Mesenchymal stem cell (in vitro differentiated cells and primary cell): ENCODE data around the gene TAS1R2.
A peak's percentile ranks its signal among the peaks of the same experiment; 100 is the strongest.

Experiments used
- DNase-seq: peaks from one replicate; pipeline ENCODE4 v3.0.0-alpha.2; 2013
- H2AFZ ChIP-seq: one replicate; pipeline ENCODE4 v1.6.1; 2013; ENCODE audit warnings: low read depth, mild to moderate bottlenecking, control low read depth, inconsistent platforms, low read length, moderate library complexity
- H2AK5ac ChIP-seq: 2 replicates; pipeline ENCODE4 v1.6.1; 2013; ENCODE audit warnings: low read length, moderate library complexity, mild to moderate bottlenecking, inconsistent platforms; ENCODE audit not compliant: severe bottlenecking
- H2BK120ac ChIP-seq: one replicate; pipeline ENCODE4 v1.6.1; 2013; ENCODE audit warnings: low read depth, mild to moderate bottlenecking, inconsistent platforms, low read length, moderate library complexity
- H2BK12ac ChIP-seq, 2 experiments: one replicate each; pipeline ENCODE4 v1.6.1; 2013; ENCODE audit warnings: inconsistent platforms in 2 of 2, low read length in 2 of 2, mild to moderate bottlenecking in 2 of 2, moderate library complexity in 2 of 2, control low read depth in 1 of 2
- H2BK15ac ChIP-seq: one replicate; pipeline ENCODE4 v1.6.1; 2013; ENCODE audit warnings: mild to moderate bottlenecking, low read depth, inconsistent platforms; ENCODE audit not compliant: poor library complexity, severe bottlenecking
- H2BK5ac ChIP-seq: 2 replicates; pipeline ENCODE4 v1.6.1; 2013; ENCODE audit warnings: low read depth, mild to moderate bottlenecking, low read length, control low read depth, inconsistent platforms; ENCODE audit not compliant: poor library complexity, severe bottlenecking
- H3K14ac ChIP-seq, 2 experiments: one replicate each; pipeline ENCODE4 v1.6.1; 2013; ENCODE audit warnings: inconsistent platforms in 2 of 2, low read length in 2 of 2, control low read depth in 1 of 2, mild to moderate bottlenecking in 1 of 2, moderate library complexity in 1 of 2
- H3K18ac ChIP-seq, 2 experiments: one replicate each; pipeline ENCODE4 v1.6.1; 2013; ENCODE audit warnings: inconsistent platforms in 2 of 2, low read length in 2 of 2, control low read depth in 1 of 2, low read depth in 1 of 2, mild to moderate bottlenecking in 1 of 2
- H3K23ac ChIP-seq, 2 experiments: one replicate each; pipeline ENCODE4 v1.6.1; 2013; ENCODE audit warnings: inconsistent platforms in 2 of 2, low read length in 2 of 2, mild to moderate bottlenecking in 2 of 2, moderate library complexity in 2 of 2, control low read depth in 1 of 2
- H3K27ac ChIP-seq: 2 replicates; pipeline ENCODE4 v1.5.1; 2013; ENCODE audit warnings: mild to moderate bottlenecking, moderate library complexity, low read length, control low read depth, inconsistent platforms; ENCODE audit not compliant: poor library complexity, severe bottlenecking
- H3K27me3 ChIP-seq, 2 experiments: 2 replicates each; pipeline versions ENCODE4 v1.6.1 to v1.7.0; 2013; ENCODE audit warnings: low read length in 2 of 2, mild to moderate bottlenecking in 2 of 2, moderate library complexity in 2 of 2, control low read depth in 1 of 2, inconsistent platforms in 1 of 2; ENCODE audit not compliant: control insufficient read depth in 1 of 2, insufficient read depth in 1 of 2
- H3K36me3 ChIP-seq, 2 experiments: 2 replicates each; pipeline versions ENCODE4 v1.6.1 to v1.7.0; 2013; ENCODE audit warnings: low read length in 2 of 2, control low read depth in 1 of 2, inconsistent platforms in 1 of 2, low read depth in 1 of 2, mild to moderate bottlenecking in 1 of 2; ENCODE audit not compliant: insufficient read depth in 2 of 2, control insufficient read depth in 1 of 2
- H3K4ac ChIP-seq, 2 experiments: one replicate each; pipeline ENCODE4 v1.6.1; 2013; ENCODE audit warnings: inconsistent platforms in 2 of 2, low read length in 2 of 2, mild to moderate bottlenecking in 2 of 2, moderate library complexity in 2 of 2, control low read depth in 1 of 2, low read depth in 1 of 2
- H3K4me1 ChIP-seq: 2 replicates; pipeline ENCODE4 v1.6.1; 2013; ENCODE audit warnings: low read depth, low read length, control low read depth; ENCODE audit not compliant: control insufficient read depth, insufficient read depth
- H3K4me2 ChIP-seq: 2 replicates; pipeline ENCODE4 v1.6.1; 2013; ENCODE audit warnings: low read length, mild to moderate bottlenecking, inconsistent platforms; ENCODE audit not compliant: poor library complexity, severe bottlenecking
- H3K4me3 ChIP-seq, 2 experiments: 2 replicates each; pipeline versions ENCODE4 v1.5.1 to v1.7.0; 2013; ENCODE audit warnings: low read length in 2 of 2, mild to moderate bottlenecking in 2 of 2, control low read depth in 1 of 2, low read depth in 1 of 2; ENCODE audit not compliant: insufficient read depth in 1 of 2
- H3K79me1 ChIP-seq: replicated peaks from 2 replicates; pipeline ENCODE4 v1.6.1; 2013; ENCODE audit warnings: mild to moderate bottlenecking, control low read depth, low read length, inconsistent platforms; ENCODE audit not compliant: poor library complexity, severe bottlenecking
- H3K9ac ChIP-seq: 2 replicates; pipeline ENCODE4 v1.7.0; 2013; ENCODE audit warnings: mild to moderate bottlenecking, low read length, moderate library complexity
- H3K9me3 ChIP-seq: 2 replicates; pipeline ENCODE4 v1.7.0; 2013; ENCODE audit warnings: mild to moderate bottlenecking, low read length; ENCODE audit not compliant: control insufficient read depth
- H4K8ac ChIP-seq: one replicate; pipeline ENCODE4 v1.6.1; 2013; ENCODE audit warnings: inconsistent platforms, mild to moderate bottlenecking, low read length, moderate library complexity
- H4K91ac ChIP-seq: one replicate; pipeline ENCODE4 v1.6.1; 2013; ENCODE audit warnings: mild to moderate bottlenecking, low read length, inconsistent platforms
- WGBS: methylation state at CpG from one replicate; pipeline ENCODE4 v1.1.7; 2013; ENCODE audit warnings: mixed read lengths; 5-methylcytosine and 5-hydroxymethylcytosine counted together

The TAS1R2 gene

GRCh38 chr1:18884419-18884717 is 24.9 kb upstream of the TAS1R2 start:
- H2BK12ac ChIP-seq: no peak overlapping the region
- H2BK120ac ChIP-seq: no peak overlapping the region
- no peaks in the 10 kb centered on the region for H3K9me3 ChIP-seq
- H3K4me3 ChIP-seq: no peak overlapping the region
- H3K9ac ChIP-seq: no peak overlapping the region
- H2AK5ac ChIP-seq: no peak overlapping the region
- H3K36me3 ChIP-seq: peaks cover 6 to 54% of the 10 kb centered on the region in 2 experiments
- H3K79me1 ChIP-seq: no peaks in the 10 kb centered on the region
- H3K27me3 ChIP-seq: no peaks in the 10 kb centered on the region
- H3K4me1 ChIP-seq: peaks cover 12% of the 10 kb centered on the region
- 69% methylated on average over 4 of the region's 4 CpGs for WGBS
- H3K4me2 ChIP-seq: no peak overlapping the region
- no peak overlapping the region for H2BK5ac ChIP-seq
- H3K18ac ChIP-seq: no peak overlapping the region
- H3K14ac ChIP-seq: no peak overlapping the region
- DNase-seq: no peak
- H3K23ac ChIP-seq: no peak overlapping the region
- no peak overlapping the region for H4K8ac ChIP-seq
- H2AFZ ChIP-seq: no peak overlapping the region
- H3K27ac ChIP-seq: no peak overlapping the region
- H2BK15ac ChIP-seq: no peak overlapping the region
- no peak overlapping the region for H4K91ac ChIP-seq
- H3K4ac ChIP-seq: no peak overlapping the region

- no peak overlapping the region for H4K8ac ChIP-seq
- no peak overlapping the region for H2BK12ac ChIP-seq
- H2BK120ac ChIP-seq: no peak overlapping the region
- H3K27ac ChIP-seq: no peak overlapping the region
- DNase-seq: peak; percentile 71
- H2BK15ac ChIP-seq: no peak overlapping the region
- peaks cover 6 to 54% of the 10 kb centered on the region in 2 experiments for H3K36me3 ChIP-seq
- H3K4me2 ChIP-seq: no peak overlapping the region
- no peak overlapping the region for H3K23ac ChIP-seq
- H2AFZ ChIP-seq: no peak overlapping the region
- peaks cover 12% of the 10 kb centered on the region for H3K4me1 ChIP-seq
- peak overlapping the region; percentile 39 for H3K9ac ChIP-seq
- WGBS: 61% methylated on average over 14 of the region's 14 CpGs
- no peak overlapping the region for H3K4me3 ChIP-seq
- no peak overlapping the region for H2BK5ac ChIP-seq
- H3K79me1 ChIP-seq: no peaks in the 10 kb centered on the region
- H3K4ac ChIP-seq: no peak overlapping the region
- H3K14ac ChIP-seq: no peak overlapping the region
- H4K91ac ChIP-seq: no peak overlapping the region
- no peak overlapping the region for H2AK5ac ChIP-seq
- no peaks in the 10 kb centered on the region for H3K9me3 ChIP-seq
- H3K18ac ChIP-seq: no peak overlapping the region
- no peaks in the 10 kb centered on the region for H3K27me3 ChIP-seq
These were observed 24.4 kb upstream of the TAS1R2 start for GRCh38 chr1:18883636-18884418.

GRCh38 chr1:18883079-18883478 is 23.6 kb upstream of the TAS1R2 start:
- no peak overlapping the region for H4K8ac ChIP-seq
- H3K4me1 ChIP-seq: peaks cover 12% of the 10 kb centered on the region
- no peak overlapping the region for H3K23ac ChIP-seq
- H3K27me3 ChIP-seq: no peaks in the 10 kb centered on the region
- H3K36me3 ChIP-seq: peaks cover 6 to 46% of the 10 kb centered on the region in 2 experiments
- no peak for DNase-seq
- WGBS: 93% methylated on average over 23 of the region's 23 CpGs
- no peak overlapping the region for H3K27ac ChIP-seq
- H3K4ac ChIP-seq: no peak overlapping the region
- H3K4me3 ChIP-seq: no peak overlapping the region
- no peak overlapping the region for H3K4me2 ChIP-seq
- H2AK5ac ChIP-seq: no peak overlapping the region
- no peak overlapping the region for H3K18ac ChIP-seq
- no peak overlapping the region for H2BK15ac ChIP-seq
- no peak overlapping the region for H2BK12ac ChIP-seq
- no peaks in the 10 kb centered on the region for H3K79me1 ChIP-seq
- no peak overlapping the region for H2BK5ac ChIP-seq
- no peaks in the 10 kb centered on the region for H3K9me3 ChIP-seq
- no peak overlapping the region for H2BK120ac ChIP-seq
- no peak overlapping the region for H4K91ac ChIP-seq
- no peak overlapping the region for H3K9ac ChIP-seq
- H3K14ac ChIP-seq: no peak overlapping the region
- no peak overlapping the region for H2AFZ ChIP-seq

- Histone ChIP-seq H2AFZ (no peak overlapping the region), H3K18ac (no peak overlapping the region), H3K27ac (no peak overlapping the region), H2BK12ac (no peak overlapping the region), H2AK5ac (no peak overlapping the region), H3K9ac (no peak overlapping the region), H3K4ac (no peak overlapping the region), H3K4me3 (no peak overlapping the region), H3K79me1 (no peaks in the 10 kb centered on the region), H3K9me3 (no peaks in the 10 kb centered on the region), H3K23ac (no peak overlapping the region), H3K4me1 (peaks cover 12% of the 10 kb centered on the region), H3K36me3 (peaks cover 6 to 45% of the 10 kb centered on the region in 2 experiments), H4K8ac (no peak overlapping the region), H3K27me3 (no peaks in the 10 kb centered on the region), H2BK120ac (no peak overlapping the region), H4K91ac (no peak overlapping the region), H2BK15ac (no peak overlapping the region), H3K4me2 (no peak overlapping the region), H3K14ac (no peak overlapping the region), H2BK5ac (no peak overlapping the region)
- WGBS: 80% methylated on average over 8 of the region's 8 CpGs
- DNase-seq: no peak
These were observed 23.0 kb upstream of the TAS1R2 start for GRCh38 chr1:18882486-18882885.
